GM12878 (cell line): Measurements from ENCODE around the gene DAPK2. TPM values are rescaled to one million over a fixed set of nuclear protein-coding genes. Genes with fewer than 3 reads are reported as not detected.

Source experiments
- ATAC-seq: fragments of 200-7000 bp; cut with Tn5 transposase; 3 replicates; pipeline ENCODE4 v1.9.1; 2020; ENCODE audit warnings: mild to moderate bottlenecking, moderate library complexity
- BruUV-seq: library from RNA; stranded (reverse); fragments of 400-500 nt; replicated peaks from 2 replicates; lab custom pipeline; 2021; lab: Mats Ljungman, UMichigan
- CTCF ChIA-PET: fragments of 300-600 bp; sonication (Branson Sonifier 250); formaldehyde crosslinking; extraction: SDS; loops from one replicate; lab custom pipeline; 2021; ENCODE audit warnings: inconsistent platforms; lab: Yijun Ruan, JAX
- POLR2A ChIA-PET: fragments of 350-600 bp; formaldehyde crosslinking; extraction: SDS; loops from one replicate; lab custom pipeline; 2021; ENCODE audit warnings: inconsistent platforms; lab: Charles Lee
- RAD21 ChIA-PET: fragments of 300-600 bp; sonication (Branson Sonifier 250); formaldehyde crosslinking; loops from one replicate; lab custom pipeline; 2023; ENCODE audit warnings: antibody characterized with exemption; ENCODE audit not compliant: unreplicated experiment; lab: Charles Lee
- SMC1A ChIA-PET: fragments of 300-600 bp; sonication (Branson Sonifier 250); formaldehyde crosslinking; loops from one replicate; lab custom pipeline; 2023; ENCODE audit not compliant: unreplicated experiment, uncharacterized antibody; lab: Charles Lee
- DNase-seq: peaks from one replicate; pipeline ENCODE4 v3.0.0-alpha.2; 2011; ENCODE audit warnings: low read depth, low spot score
- FAIRE-seq: peaks from 3 replicates; lab custom pipeline; 2011; peaks lifted over from hg19 to GRCh38; lab: Jason Lieb, UNC
- H2AFZ ChIP-seq: 2 replicates; pipeline ENCODE4 v1.6.0; 2011; ENCODE audit warnings: low read depth, low read length, control low read depth; ENCODE audit not compliant: control insufficient read depth
- H3K27ac ChIP-seq: 2 replicates; pipeline ENCODE4 v1.5.1; 2011; ENCODE audit warnings: control low read depth; ENCODE audit not compliant: control insufficient read depth, insufficient read depth
- H3K27me3 ChIP-seq, 2 experiments: replicated peaks in 1 of 2; 2 replicates each; pipeline versions ENCODE4 v1.6.0 to v1.6.1; 2011; ENCODE audit warnings: low read length in 1 of 2; ENCODE audit not compliant: control insufficient read depth in 2 of 2, insufficient read depth in 2 of 2
- H3K36me3 ChIP-seq, 2 experiments: 2 replicates each; pipeline ENCODE4 v1.5.1; 2011; ENCODE audit warnings: low read length in 1 of 2; ENCODE audit not compliant: control insufficient read depth in 2 of 2, insufficient read depth in 2 of 2
- H3K4me1 ChIP-seq: 2 replicates; pipeline ENCODE4 v1.6.1; 2011; ENCODE audit warnings: mild to moderate bottlenecking, low read length, moderate library complexity, mixed read lengths; ENCODE audit not compliant: control insufficient read depth, insufficient read depth
- H3K4me2 ChIP-seq: 2 replicates; pipeline ENCODE4 v1.6.0; 2011; ENCODE audit warnings: control low read depth; ENCODE audit not compliant: control insufficient read depth, insufficient read depth
- H3K4me3 ChIP-seq: fragments of 200-600 bp; sonication (generic); 2 replicates; pipeline ENCODE4 v1.5.1; 2016
- H3K79me2 ChIP-seq: 2 replicates; pipeline ENCODE4 v1.6.0; 2011; ENCODE audit warnings: low read length; ENCODE audit not compliant: control insufficient read depth, insufficient read depth
- H3K9ac ChIP-seq: 2 replicates; pipeline ENCODE4 v1.8.0; 2011; ENCODE audit warnings: low read length, control low read depth, mixed read lengths; ENCODE audit not compliant: control insufficient read depth, insufficient read depth
- H3K9me3 ChIP-seq: replicated peaks from 3 replicates; pipeline ENCODE4 v1.5.1; 2011; ENCODE audit warnings: mild to moderate bottlenecking, low read length; ENCODE audit not compliant: control insufficient read depth, insufficient read depth
- H4K20me1 ChIP-seq: 2 replicates; pipeline ENCODE4 v1.6.0; 2011; ENCODE audit not compliant: control insufficient read depth, insufficient read depth
- BCL11A ChIP-seq: IDR thresholded peaks from 2 replicates; pipeline ENCODE4 v1.6.1; 2011; ENCODE audit warnings: low read depth, low read length
- BHLHE40 ChIP-seq, 2 experiments: fragments of 450-650 bp in 1 of 2; IDR thresholded peaks; 2 replicates each; pipeline ENCODE4 v1.6.1; 2011 to 2017; ENCODE audit warnings: low read depth in 2 of 2, borderline replicate concordance in 1 of 2, improper control_type of control experiment in 1 of 2, low read length in 1 of 2, mild to moderate bottlenecking in 1 of 2
- CBFB ChIP-seq: IDR thresholded peaks from 2 replicates; pipeline ENCODE4 v1.6.1; 2016; ENCODE audit warnings: antibody characterized with exemption, low read depth
- CREM ChIP-seq: IDR thresholded peaks from 2 replicates; pipeline ENCODE4 v1.6.1; 2014; ENCODE audit warnings: antibody characterized with exemption, low read depth
- IKZF1 ChIP-seq: fragments of 450-650 bp; conservative IDR thresholded peaks from 2 replicates; pipeline ENCODE4 v1.6.1; 2017; ENCODE audit warnings: antibody characterized with exemption, mild to moderate bottlenecking
- MEF2B ChIP-seq: fragments of 450-650 bp; IDR thresholded peaks from 2 replicates; pipeline ENCODE4 v1.6.1; 2018; ENCODE audit warnings: mild to moderate bottlenecking, moderate library complexity; ENCODE audit not compliant: partially characterized antibody, poor library complexity, severe bottlenecking
- POLR2A ChIP-seq: IDR thresholded peaks from 2 replicates; pipeline ENCODE4 v1.6.1; 2011; ENCODE audit warnings: low read depth, mild to moderate bottlenecking, low read length
- RAD51 ChIP-seq: fragments of 450-650 bp; IDR thresholded peaks from 2 replicates; pipeline ENCODE4 v1.6.1; 2016; ENCODE audit warnings: moderate library complexity, mild to moderate bottlenecking, inconsistent platforms
- SIN3A ChIP-seq: IDR thresholded peaks from 2 replicates; pipeline ENCODE4 v1.6.1; 2012; ENCODE audit warnings: low read depth, low read length, improper control_type of control experiment
- SIX5 ChIP-seq: IDR thresholded peaks from 2 replicates; pipeline ENCODE4 v1.6.1; 2011; ENCODE audit warnings: mild to moderate bottlenecking, low read depth, low read length, moderate library complexity; ENCODE audit not compliant: severe bottlenecking
- TCF12 ChIP-seq: IDR thresholded peaks from 2 replicates; pipeline ENCODE4 v1.6.1; 2011; ENCODE audit warnings: low read depth, mild to moderate bottlenecking, low read length
- ZSCAN29 ChIP-seq: fragments of 450-650 bp; IDR thresholded peaks from 2 replicates; pipeline ENCODE4 v1.6.1; 2017; ENCODE audit warnings: mild to moderate bottlenecking, moderate library complexity
- WGBS: methylation state at CpG from one replicate; pipeline ENCODE4 v1.1.6; 2016; ENCODE audit warnings: low lambda C conversion rate; ENCODE audit not compliant: insufficient replicate concordance, insufficient coverage; ENCODE audit errors: missing lambda C conversion rate; 5-methylcytosine and 5-hydroxymethylcytosine counted together
- in situ Hi-C: fragments of 300-500 bp; cut with MboI; formaldehyde crosslinking; loops from 9 replicates; pipeline ENCODE4 v1.14.3; 2018; ENCODE audit warnings: mixed read lengths
- intact Hi-C: fragments of 100-400 bp; cut with micrococcal nuclease; formaldehyde crosslinking; loops from one replicate; pipeline ENCODE4 v1.14.2; 2022; ENCODE audit not compliant: unreplicated experiment
- polyA plus RNA-seq, 11 experiments: library from polyadenylated mRNA; depleted of rRNA in 4 of 11; unstranded in 6 of 11; stranded (reverse) in 5 of 11; fragments of >200 nt; fragmentation: Nextera tagmentation in 4 of 11; fragmentation: Illumina TruSeq in 1 of 11; extraction: Ambion mirVana in 4 of 11; extraction: Trizol in 1 of 11; gene quantifications; 1 replicate in 1 of 11; 2 replicates in 10 of 11; pipeline versions ENCODE4 v1.2.1 to v1.2.3, GENCODE V29; 2011 to 2016; ENCODE audit warnings: inconsistent platforms in 2 of 11, missing spikeins in 2 of 11, low read depth in 1 of 11
- total RNA-seq, 4 experiments: library from RNA; depleted of rRNA in 3 of 4; stranded (reverse); fragments of >200 nt in 3 of 4; fragmentation: Illumina TruSeq in 1 of 4; extraction: Trizol in 1 of 4; gene quantifications; 2 replicates each; pipeline versions ENCODE4 v1.2.1 to v1.2.3, GENCODE V29; 2013 to 2021
- TF ChIP-seq, protein P1 (sequence below): IDR thresholded peaks from 2 replicates; pipeline ENCODE4 v1.6.1; 2011; ENCODE audit warnings: low read depth, low read length, improper control_type of control experiment, borderline replicate concordance
- TF ChIP-seq, protein P2 (sequence below): IDR thresholded peaks from 2 replicates; pipeline ENCODE4 v1.6.1; 2012; ENCODE audit warnings: improper control_type of control experiment, low read depth, low read length; ENCODE audit not compliant: insufficient replicate concordance
- TF ChIP-seq, protein P3 (sequence below): fragments of 450-650 bp; IDR thresholded peaks from 2 replicates; pipeline ENCODE4 v1.6.1; 2018; ENCODE audit warnings: mild to moderate bottlenecking, low read depth, moderate library complexity; ENCODE audit not compliant: partially characterized antibody

DAPK2 gene
- total and polyA plus RNA-seq, 10 of the 15 experiments (the other 5 are each of a cell fraction or from before 2014, with no cell fraction given): 0.69 to 8.4 (median 4.1) TPM

DNA sequence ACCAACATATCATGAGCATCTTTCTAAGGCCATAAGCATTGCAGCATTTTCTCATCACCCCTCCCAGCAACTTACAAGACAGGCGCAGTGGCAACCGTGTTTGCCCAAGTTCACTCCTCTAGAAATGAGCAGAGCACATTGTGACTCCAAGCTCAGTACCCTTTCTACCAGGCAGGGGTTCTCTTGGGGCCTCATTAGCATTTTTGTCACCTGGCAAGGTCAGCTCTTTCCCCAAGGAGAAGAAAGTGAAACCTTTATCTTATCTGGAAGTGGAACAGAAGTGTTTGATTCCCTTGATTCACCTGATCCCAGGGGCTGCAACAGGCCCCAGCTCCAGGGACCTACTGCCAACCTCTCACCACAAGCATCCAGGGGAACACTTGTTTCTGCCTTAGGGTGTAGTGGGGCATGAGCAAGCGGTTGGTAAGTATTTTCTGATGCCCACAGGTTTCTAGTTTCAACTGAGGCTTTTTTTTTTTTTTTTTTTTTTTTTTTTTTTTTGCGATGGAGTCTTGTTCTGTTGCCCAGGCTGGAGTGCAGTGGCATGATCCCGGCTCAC lies 168.5 kb downstream of the DAPK2 start:
- no peaks in the 10 kb centered on the region; the same call in 2 of the 3 replicates for H3K9me3 ChIP-seq
- H4K20me1 ChIP-seq: no peaks in the 10 kb centered on the region
- 17% methylated on average over 4 of the region's 5 CpGs for WGBS
- 0 out of 2 replicates have a peak overlapping the region, but pooled peaks have one; percentile 41 for H3K4me2 ChIP-seq
- FAIRE-seq (no peak), DNase-seq (no peak), ATAC-seq (peak; percentile 36)
- ChIA-PET CTCF (interaction anchor here (0.9 to 6.1 kb wide), 5 partner anchors 12 to 125 kb away, joined by 3 to 37 read pairs (median 4); no protein-coding TSS in a partner anchor), SMC1A (interaction anchor here (0.6 to 7.4 kb wide), 12 partner anchors 9 to 133 kb away, joined by 3 to 143 read pairs (median 4); no protein-coding TSS in a partner anchor), RAD21 (interaction anchor here (0.7 to 7.2 kb wide), 7 partner anchors 8 to 132 kb away, joined by 3 to 70 read pairs (median 3); no protein-coding TSS in a partner anchor), POLR2A (interaction anchor here (1.2 to 1.5 kb wide), 2 partner anchors 8 to 14 kb away, joined by 3 to 7 read pairs; no protein-coding TSS in a partner anchor)
- no peaks in the 10 kb centered on the region for H3K36me3 ChIP-seq
- no peak overlapping the region for H2AFZ ChIP-seq
- H3K4me1 ChIP-seq: peaks cover 55% of the 10 kb centered on the region
- H3K27me3 ChIP-seq: no peaks in the 10 kb centered on the region
- intact Hi-C loops (no loop called here), in situ Hi-C loops (no loop called here)
- no TSS peak for BruUV-seq
- peak overlapping the region; percentile 17; the same call in 1 of the 2 replicates for H3K27ac ChIP-seq
- H3K9ac ChIP-seq: 0 out of 2 replicates have a peak overlapping the region, but pooled peaks have one; percentile 8
- no peak overlapping the region for H3K4me3 ChIP-seq
- H3K79me2 ChIP-seq: no peaks in the 10 kb centered on the region
- TF ChIP-seq MEF2B (peak; percentile 31), BHLHE40 (IDR thresholded peaks at IDR 0.05; ENCODE audit: borderline replicate concordance in 1 of 2, low read depth in 2 of 2, low read length in 1 of 2) (no peak), RAD51 (no peak), ZSCAN29 (no peak), BCL11A (no peak), SIX5 (no peak), POLR2A (no peak), TCF12 (no peak), CREM (no peak), CBFB (no peak), SIN3A (no peak), IKZF1 (peak; percentile 63)
- TF ChIP-seq, protein P1, sequence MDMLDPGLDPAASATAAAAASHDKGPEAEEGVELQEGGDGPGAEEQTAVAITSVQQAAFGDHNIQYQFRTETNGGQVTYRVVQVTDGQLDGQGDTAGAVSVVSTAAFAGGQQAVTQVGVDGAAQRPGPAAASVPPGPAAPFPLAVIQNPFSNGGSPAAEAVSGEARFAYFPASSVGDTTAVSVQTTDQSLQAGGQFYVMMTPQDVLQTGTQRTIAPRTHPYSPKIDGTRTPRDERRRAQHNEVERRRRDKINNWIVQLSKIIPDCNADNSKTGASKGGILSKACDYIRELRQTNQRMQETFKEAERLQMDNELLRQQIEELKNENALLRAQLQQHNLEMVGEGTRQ: no peak
- TF ChIP-seq, protein P2, sequence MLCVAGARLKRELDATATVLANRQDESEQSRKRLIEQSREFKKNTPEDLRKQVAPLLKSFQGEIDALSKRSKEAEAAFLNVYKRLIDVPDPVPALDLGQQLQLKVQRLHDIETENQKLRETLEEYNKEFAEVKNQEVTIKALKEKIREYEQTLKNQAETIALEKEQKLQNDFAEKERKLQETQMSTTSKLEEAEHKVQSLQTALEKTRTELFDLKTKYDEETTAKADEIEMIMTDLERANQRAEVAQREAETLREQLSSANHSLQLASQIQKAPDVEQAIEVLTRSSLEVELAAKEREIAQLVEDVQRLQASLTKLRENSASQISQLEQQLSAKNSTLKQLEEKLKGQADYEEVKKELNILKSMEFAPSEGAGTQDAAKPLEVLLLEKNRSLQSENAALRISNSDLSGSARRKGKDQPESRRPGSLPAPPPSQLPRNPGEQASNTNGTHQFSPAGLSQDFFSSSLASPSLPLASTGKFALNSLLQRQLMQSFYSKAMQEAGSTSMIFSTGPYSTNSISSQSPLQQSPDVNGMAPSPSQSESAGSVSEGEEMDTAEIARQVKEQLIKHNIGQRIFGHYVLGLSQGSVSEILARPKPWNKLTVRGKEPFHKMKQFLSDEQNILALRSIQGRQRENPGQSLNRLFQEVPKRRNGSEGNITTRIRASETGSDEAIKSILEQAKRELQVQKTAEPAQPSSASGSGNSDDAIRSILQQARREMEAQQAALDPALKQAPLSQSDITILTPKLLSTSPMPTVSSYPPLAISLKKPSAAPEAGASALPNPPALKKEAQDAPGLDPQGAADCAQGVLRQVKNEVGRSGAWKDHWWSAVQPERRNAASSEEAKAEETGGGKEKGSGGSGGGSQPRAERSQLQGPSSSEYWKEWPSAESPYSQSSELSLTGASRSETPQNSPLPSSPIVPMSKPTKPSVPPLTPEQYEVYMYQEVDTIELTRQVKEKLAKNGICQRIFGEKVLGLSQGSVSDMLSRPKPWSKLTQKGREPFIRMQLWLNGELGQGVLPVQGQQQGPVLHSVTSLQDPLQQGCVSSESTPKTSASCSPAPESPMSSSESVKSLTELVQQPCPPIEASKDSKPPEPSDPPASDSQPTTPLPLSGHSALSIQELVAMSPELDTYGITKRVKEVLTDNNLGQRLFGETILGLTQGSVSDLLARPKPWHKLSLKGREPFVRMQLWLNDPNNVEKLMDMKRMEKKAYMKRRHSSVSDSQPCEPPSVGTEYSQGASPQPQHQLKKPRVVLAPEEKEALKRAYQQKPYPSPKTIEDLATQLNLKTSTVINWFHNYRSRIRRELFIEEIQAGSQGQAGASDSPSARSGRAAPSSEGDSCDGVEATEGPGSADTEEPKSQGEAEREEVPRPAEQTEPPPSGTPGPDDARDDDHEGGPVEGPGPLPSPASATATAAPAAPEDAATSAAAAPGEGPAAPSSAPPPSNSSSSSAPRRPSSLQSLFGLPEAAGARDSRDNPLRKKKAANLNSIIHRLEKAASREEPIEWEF: no peak
- TF ChIP-seq, protein P3, sequence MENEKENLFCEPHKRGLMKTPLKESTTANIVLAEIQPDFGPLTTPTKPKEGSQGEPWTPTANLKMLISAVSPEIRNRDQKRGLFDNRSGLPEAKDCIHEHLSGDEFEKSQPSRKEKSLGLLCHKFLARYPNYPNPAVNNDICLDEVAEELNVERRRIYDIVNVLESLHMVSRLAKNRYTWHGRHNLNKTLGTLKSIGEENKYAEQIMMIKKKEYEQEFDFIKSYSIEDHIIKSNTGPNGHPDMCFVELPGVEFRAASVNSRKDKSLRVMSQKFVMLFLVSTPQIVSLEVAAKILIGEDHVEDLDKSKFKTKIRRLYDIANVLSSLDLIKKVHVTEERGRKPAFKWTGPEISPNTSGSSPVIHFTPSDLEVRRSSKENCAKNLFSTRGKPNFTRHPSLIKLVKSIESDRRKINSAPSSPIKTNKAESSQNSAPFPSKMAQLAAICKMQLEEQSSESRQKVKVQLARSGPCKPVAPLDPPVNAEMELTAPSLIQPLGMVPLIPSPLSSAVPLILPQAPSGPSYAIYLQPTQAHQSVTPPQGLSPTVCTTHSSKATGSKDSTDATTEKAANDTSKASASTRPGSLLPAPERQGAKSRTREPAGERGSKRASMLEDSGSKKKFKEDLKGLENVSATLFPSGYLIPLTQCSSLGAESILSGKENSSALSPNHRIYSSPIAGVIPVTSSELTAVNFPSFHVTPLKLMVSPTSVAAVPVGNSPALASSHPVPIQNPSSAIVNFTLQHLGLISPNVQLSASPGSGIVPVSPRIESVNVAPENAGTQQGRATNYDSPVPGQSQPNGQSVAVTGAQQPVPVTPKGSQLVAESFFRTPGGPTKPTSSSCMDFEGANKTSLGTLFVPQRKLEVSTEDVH: no peak
